GM12874 (cell line): ENCODE results near the gene CALML3.

Experiments
- CTCF ChIP-seq: IDR thresholded peaks from 2 replicates; pipeline ENCODE4 v1.5.1; 2011; ENCODE audit warnings: low read depth, mild to moderate bottlenecking, control low read depth, low read length, moderate library complexity; ENCODE audit not compliant: insufficient read depth

The CALML3 gene

GRCh38 chr10:5561704-5562645, 37.2 kb downstream of the CALML3 start:
- no peak for TF ChIP-seq CTCF

- no peak for TF ChIP-seq CTCF
These were observed 38.7 kb downstream of the CALML3 start for GRCh38 chr10:5563321-5563961.

- no peak for TF ChIP-seq CTCF
These were observed 39.3 kb downstream of the CALML3 start for GRCh38 chr10:5563991-5564536.

GRCh38 chr10:5564537-5565204, 39.9 kb downstream of the CALML3 start:
- no peak for TF ChIP-seq CTCF

GRCh38 chr10:5565205-5565545, 40.4 kb downstream of the CALML3 start:
- no peak for TF ChIP-seq CTCF

- TF ChIP-seq CTCF = no peak
These were observed 41.2 kb downstream of the CALML3 start for GRCh38 chr10:5565671-5566581.
